Gastrocnemius medialis (tissue), 4 donors: ENCODE measurements around the gene LACTBL1.

Experiments used
- CTCF ChIP-seq, 5 experiments: fragments of 450-650 bp in 3 of 5; fragments of 200-600 bp in 2 of 5; sonication (generic) in 2 of 5; IDR thresholded peaks in 4 of 5; conservative IDR thresholded peaks in 1 of 5; 1 replicate in 4 of 5; 2 replicates in 1 of 5; pipeline ENCODE4 v1.5.1; 2016 to 2019; ENCODE audit warnings: antibody characterized with exemption in 5 of 5, mild to moderate bottlenecking in 3 of 5, moderate library complexity in 3 of 5
- POLR2A ChIP-seq, 2 donors: fragments of 450-650 bp; IDR thresholded peaks; one replicate each; pipeline ENCODE4 v1.6.1; 2017; ENCODE audit warnings: antibody characterized with exemption in 2 of 2, mild to moderate bottlenecking in 2 of 2, moderate library complexity in 2 of 2

GRCh38 chr1:22920734-22921451 lies 51.8 kb downstream of the LACTBL1 start:
- TF ChIP-seq CTCF (IDR thresholded peaks at IDR 0.05 in 4 of 5, conservative IDR thresholded peaks at IDR 0.05 in 1 of 5) (no peak), POLR2A (IDR thresholded peaks at IDR 0.05) (no peak)
